GM19023 (cell line): ENCODE results near the gene UBE3C.
"Not testable (repeated sequence)": the region's sequence is repeated elsewhere in the genome, so short reads cannot be mapped to it uniquely, and the experiment has no call there.

Experiments
- ATAC-seq: cut with Tn5 transposase; IDR thresholded peaks from one replicate; pipeline ENCODE4 v1.9.1; 2021; ENCODE audit warnings: mild to moderate bottlenecking, moderate library complexity; ENCODE audit not compliant: unreplicated experiment

UBE3C gene

DNA sequence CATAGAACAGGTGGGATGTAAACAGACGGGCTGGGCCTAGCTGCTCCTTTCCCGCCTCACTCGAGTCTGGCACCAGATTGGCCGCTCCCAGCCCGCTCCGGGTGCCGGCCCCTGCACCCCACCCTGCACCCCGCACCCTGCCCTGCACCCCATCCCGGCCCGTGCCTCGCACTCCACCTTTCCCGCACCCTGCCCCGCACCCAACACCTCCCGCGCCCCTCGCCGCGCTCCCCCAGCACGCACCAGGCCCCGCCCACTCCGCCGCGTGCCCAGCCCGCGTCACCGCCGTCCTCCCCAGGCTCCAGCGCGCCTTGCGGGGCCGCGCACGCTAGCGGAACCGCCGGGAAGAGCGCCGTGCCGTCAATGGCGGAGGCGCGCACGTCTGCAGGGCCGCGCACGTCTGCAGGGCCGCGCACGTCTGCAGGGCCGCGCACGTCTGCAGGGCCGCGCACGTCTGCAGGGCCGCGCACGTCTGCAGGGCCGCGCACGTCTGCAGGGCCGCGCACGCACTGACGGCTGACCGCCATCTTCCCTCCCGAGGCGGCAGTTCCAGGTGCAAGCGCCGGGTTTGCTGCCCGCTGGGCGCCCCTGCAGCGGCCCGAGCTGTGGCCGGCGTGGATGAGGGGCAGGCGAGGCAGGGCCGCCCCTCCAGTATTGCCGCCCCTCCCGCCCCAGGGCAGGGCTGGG is at the start of gene UBE3C:
TSS of gene UBE3C (plus strand) at position 503 of the 687 bp plus-strand sequence. CDS start 347 bp downstream, outside the sequence.
- peak; percentile 87 for ATAC-seq

- ATAC-seq: no peak
These were observed 49.6 kb upstream of the UBE3C start for GRCh38 chr7:157089100-157089610.

DNA sequence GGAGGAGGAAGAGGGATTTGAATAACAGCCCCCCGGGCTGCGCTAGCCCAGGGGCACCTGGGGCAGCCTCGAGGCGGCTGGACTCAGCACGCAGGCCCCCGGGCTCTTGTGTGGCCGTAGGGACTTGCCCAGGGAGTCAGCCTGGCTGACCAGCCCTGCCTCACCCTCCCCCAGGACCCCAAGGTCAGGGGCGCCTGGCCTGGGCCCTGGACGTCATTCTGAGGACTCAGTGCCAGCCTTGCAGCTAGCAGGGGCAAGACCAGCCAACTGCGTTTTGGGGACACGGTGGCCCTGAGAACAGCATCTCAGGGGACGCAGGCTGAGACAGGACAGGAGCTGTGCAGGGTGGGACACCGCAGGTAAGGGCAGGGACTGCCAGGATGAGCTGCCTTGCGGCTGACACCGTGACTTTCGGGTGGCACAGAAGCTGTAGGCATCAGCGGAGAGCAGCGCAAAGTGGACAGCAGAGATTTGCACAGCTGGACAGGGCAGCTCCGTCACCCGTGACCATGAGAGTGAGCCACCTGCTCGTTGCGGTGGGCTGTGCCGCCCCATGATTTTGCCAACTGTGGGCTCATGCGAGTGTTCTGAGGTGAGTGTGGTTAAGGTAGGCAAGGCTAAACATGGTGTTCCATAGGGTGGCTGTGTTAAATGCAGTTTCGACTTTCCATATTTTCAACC is 48.1 kb upstream of the UBE3C start:
- no peak for ATAC-seq

DNA sequence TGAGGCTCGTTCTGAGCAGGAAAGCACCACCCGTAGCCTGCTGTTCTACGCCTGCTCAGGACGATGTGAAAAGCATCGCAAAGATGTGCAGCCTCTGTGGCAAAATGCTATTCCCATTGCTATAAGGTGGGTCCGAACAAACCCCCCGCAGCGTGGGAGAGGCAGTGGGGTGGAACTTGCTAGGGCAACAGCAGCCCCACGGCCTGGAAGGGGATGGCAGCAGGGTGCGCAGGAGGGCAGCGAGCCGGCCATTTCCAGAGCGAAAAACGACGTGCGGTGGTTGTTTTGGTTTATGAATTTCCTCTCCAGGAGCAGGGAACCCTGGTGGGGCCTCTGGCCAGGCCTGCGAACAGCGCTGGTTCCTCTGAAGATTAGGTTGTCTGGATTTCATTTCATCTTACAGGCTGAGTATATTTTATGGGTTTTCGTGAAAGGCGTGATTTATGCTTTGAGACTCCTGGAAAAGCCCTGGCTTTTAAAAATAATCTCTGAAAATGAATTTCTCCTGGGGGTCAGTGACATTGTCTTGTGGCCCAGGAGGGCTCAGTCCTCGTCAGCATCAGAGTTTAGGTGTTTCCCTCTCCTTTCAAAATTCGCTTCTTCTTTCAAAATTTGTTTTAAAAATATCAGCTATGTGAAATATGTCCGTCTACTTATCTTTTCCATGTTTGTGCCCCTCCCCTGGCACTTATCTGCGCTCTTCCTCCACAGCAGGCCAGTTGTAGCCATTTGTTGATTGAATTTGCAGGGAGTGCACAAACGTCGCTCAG is 42.3 kb upstream of the UBE3C start:
- ATAC-seq: no peak

- no peak for ATAC-seq
These were observed 41.7 kb upstream of the UBE3C start for GRCh38 chr7:157097056-157097329.

DNA sequence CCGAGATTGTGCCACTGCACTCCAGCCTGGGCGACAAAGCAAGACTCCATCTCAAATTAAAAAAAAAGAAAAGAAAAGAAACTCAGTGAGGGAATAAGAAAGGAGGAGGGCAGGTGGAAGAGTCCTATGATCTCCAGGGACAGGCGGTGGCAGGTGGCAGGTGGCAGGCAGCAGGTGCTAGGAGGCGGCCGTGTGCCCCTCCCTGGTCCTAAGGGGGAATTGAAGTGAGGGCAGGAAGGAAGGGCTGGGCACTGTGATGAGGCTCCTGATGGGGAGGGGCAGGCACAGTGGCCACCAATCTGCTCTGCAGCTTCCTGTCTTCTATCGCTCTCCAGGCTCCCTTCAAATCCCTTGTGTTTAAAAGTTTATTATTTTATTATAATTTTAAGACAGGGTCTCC is 41.2 kb upstream of the UBE3C start:
- ATAC-seq: no peak

GRCh38 chr7:157100005-157100404 is 38.7 kb upstream of the UBE3C start:
- ATAC-seq: not testable (repeated sequence)

GRCh38 chr7:157103641-157104040 is 35.1 kb upstream of the UBE3C start:
- ATAC-seq: not testable (repeated sequence)

DNA sequence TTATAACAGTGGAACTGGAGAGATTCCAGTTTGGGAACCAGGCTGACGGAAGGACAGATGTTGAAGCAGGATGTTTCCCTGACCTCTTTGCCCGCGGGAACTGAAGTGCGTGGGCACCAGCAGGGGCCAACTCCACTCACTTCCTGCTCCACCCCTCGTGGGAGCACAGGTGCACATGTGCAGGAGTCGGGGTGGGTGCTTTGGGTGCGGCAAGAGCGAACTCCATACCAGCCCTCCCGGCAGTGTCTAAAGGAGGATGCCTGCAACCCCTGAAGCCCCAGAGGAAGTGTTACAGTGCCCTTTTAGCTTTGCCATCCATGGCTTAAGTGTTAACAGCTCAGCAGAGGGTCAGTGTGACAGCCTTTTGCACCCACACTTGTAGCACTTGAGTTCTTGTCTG is 27.4 kb upstream of the UBE3C start:
- no peak for ATAC-seq

- ATAC-seq: no peak
These were observed 26.0 kb upstream of the UBE3C start for GRCh38 chr7:157112706-157113105.

DNA sequence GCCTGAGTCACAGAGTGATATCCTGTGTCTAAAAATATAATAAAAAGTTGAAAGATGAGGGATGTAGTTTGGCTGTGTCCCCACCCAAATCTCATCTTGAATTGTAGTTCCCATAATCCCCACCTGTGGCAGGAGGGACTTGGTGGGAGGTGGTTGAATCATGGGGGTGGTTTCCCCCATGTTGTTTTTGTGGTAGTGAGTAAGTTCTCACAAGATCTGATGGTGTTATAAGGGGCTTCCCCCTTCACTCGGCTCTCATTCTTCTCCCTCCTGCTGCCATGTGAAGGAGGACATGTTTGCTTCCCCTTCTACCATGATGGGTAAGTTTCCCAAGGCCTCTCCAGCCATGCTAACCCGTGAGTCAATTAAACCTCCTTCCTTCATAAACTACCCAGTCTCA is 25.1 kb upstream of the UBE3C start:
- no peak for ATAC-seq

GRCh38 chr7:157116762-157117161 is 22.0 kb upstream of the UBE3C start:
- ATAC-seq: no peak

DNA sequence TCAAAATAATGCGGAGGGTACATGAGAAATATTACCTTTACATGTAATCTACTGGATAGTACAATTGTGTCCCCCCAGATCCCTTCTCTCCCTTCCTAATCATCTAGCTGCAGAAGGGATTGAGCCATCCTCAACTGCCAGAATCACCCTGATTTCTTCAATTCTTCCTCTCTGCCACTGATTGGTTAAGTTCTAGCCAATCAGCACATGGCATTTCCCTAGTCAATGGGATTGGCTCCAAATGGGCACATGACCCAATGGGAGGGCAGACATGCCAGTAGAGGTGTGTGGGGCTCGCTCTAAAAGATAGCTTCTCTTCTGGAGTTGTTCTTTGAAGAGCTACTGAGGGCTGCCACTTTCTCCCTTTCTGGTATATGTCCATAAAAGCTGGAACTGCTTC is 20.9 kb upstream of the UBE3C start:
- no peak for ATAC-seq

DNA sequence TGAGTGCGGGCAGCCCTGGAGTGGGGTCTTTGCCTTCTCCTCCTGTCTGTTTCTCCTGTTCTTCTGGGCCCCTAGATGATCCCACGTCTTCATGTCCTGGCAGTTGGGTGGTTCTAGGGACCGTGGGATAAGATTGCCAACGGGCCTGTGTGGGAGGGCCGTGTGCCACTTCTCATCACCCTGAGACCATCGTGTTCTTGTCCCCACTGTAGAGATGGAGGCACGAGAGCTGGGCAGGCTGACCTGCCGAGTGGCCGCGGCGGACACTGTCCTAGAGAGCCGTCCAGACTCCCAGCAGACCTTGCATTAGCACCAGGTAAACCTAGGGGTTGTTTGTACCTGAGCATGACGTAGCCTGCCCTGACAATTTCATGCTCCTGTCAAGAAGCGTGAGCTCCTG is 18.5 kb upstream of the UBE3C start:
- no peak for ATAC-seq

DNA sequence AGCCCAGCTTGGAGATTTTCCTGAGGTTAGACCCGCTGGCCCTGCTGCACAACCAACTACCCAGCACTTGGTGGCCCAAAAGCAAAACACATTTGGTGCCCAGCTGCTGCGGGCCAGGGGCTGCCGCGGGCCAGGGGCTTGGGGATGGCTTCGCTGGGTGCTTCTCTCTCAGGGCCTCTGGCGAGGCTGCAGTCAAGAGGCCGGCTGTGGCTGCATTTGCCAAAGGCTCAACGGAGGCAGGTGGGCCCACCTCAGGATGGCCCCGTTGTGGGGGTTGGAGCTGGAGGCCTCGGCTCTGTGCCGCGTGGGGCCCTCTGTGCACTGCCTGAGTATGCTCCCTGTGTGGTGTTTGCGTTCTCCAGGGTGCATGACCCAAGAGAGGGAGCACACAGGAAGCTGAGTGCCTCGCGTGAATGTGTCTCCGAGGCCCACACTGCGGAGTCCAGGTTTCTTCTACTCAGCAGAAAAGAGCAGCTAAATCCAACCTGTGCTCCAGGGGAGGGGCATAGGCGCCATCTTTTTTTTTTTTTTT is 17.5 kb upstream of the UBE3C start:
- ATAC-seq: no peak

DNA sequence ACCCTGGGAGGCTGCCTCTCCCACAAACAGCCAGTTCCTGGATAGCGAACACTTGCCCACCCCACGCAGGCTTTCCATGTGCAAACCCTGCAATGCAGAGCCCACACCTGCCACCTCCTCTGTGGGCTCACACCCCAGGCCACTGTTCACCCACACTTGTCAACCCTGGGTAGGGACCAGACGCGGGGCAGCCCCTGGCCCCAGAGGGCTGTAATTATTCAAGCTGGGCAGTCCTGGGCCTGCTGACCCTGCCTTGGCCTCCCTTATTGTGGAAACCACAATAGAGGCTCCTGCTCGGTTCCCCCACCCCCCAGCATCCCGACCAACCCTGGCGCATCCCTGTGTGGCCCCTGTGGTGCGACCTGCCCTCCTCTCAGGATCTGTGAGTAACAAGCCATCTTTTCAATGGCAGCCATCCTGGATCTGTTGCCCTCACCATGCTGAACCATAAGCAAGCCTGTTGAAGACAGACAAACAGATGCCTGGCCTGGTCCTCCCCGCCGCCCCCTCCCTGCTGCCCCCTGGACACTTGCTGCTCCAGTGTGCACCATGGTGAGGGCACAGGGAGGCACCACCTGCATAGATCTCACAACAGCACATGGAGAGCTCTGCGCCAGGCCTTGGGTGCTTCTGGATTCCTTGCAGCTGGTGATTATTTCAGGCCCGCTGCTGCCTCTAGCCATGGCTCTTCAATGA is 15.8 kb upstream of the UBE3C start:
- no peak for ATAC-seq

DNA sequence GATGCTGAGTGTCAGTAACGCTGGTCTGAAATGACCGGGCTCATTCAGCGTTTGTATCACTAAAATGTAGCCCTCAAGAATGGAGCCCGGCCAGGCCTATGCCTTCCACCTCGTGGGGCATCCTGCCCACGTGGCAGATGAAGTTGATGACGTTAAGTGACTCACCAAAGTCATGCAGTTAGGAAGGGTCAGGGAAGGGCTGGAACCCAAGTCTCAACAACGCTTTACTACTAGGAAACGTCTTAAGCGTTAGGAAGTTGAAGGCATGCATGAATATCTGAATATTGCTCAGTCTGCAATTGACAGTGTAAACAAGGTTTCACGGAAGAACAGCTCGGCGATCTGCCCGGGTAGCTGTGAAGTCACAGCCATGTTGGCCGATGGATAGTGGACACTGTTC is 14.0 kb upstream of the UBE3C start:
- ATAC-seq: no peak

DNA sequence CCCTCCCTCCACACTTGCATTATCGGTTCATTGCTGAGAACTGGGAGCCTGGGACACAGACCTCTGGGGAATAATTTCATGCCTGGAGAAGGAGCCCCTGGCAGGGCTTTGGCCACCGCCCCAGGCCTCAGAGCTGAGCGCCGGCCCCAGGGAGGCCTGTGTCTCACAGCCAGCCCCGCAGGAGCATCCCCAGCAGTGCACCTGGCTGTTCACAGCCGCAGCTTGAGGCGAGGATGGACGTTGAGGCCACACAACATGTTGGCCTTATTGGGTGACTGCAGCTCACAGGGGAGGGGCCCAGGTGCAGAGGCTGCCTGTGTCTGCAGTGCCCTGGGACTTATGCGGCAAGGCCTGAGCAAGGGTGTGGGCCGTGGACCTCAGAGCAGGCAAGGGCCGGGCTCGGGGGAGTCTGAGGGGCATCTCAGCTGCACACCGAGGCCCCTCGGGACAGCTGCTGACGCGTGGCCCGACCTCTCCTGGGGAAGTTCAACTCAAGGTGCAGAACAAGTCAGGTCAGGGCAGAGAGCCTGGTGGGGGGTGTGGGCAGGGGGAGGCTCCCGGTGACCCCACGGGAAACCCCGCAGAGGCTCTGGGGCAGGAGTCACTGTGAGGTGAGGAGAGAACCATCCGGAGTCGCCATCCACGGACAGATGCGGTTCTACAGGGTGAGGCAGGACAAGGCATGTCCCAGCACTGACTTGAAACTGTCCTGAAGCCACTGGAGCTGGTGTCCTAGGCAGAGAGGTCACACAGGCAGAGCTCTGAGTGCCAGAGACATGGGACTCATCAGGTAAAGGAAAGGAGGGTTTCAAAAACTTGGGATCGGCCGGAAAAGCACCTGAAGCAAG is 13.1 kb upstream of the UBE3C start:
- ATAC-seq: no peak

GRCh38 chr7:157126921-157127320 is 11.8 kb upstream of the UBE3C start:
- ATAC-seq: no peak

DNA sequence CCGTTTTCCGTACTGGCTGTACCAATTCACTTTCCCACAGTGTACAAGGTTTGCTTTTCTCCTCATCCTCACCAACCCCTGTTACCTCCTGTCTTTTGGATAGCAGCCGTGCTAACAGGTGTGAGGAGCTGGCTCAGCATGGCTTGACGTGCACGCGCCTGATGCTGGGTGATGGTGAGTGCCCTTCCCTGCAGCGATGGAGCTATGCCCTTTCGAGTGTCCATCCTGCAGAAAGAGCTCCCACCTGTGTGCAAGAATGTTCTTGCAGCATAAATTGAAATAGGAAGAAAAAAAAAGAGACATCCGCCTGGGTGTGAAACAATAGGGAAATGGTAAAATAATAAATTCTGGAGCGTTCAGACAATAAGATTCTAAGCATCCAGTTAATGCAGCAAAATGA is 9.5 kb upstream of the UBE3C start:
- no peak for ATAC-seq
